B cell (primary cell): ENCODE measurements around the gene VASN. TPM values are rescaled to one million over a fixed set of nuclear protein-coding genes. Genes with fewer than 3 reads are reported as not detected.

Experiments
- ATAC-seq: fragments of 200-7000 bp; cut with Tn5 transposase; one replicate; pipeline ENCODE4 v1.10.0; 2021; ENCODE audit warnings: low read depth, mild to moderate bottlenecking, moderate number of reproducible peaks, moderate library complexity
- CTCF ChIA-PET: fragments of 350-600 bp; sonication (Branson Sonifier 250); formaldehyde crosslinking; loops from one replicate; lab custom pipeline; 2021; ENCODE audit warnings: antibody characterized with exemption, inconsistent platforms; lab: Charles Lee
- POLR2A ChIA-PET: fragments of 350-600 bp; sonication (Branson Sonifier 250); formaldehyde crosslinking; loops from one replicate; lab custom pipeline; 2021; ENCODE audit warnings: antibody characterized with exemption; lab: Charles Lee
- DNase-seq: peaks from one replicate; pipeline ENCODE4 v3.0.0; 2013
- H2AFZ ChIP-seq: 2 replicates; pipeline ENCODE4 v1.6.1; 2012; ENCODE audit warnings: mild to moderate bottlenecking, low read depth, low read length; ENCODE audit not compliant: insufficient read depth, poor library complexity, severe bottlenecking
- H3K27ac ChIP-seq, 2 donors: 1 replicate in 1 of 2; 2 replicates in 1 of 2; pipeline ENCODE4 v1.5.1; 2012 to 2013; ENCODE audit warnings: low read length in 2 of 2, mild to moderate bottlenecking in 2 of 2, moderate library complexity in 1 of 2
- H3K27me3 ChIP-seq, 4 experiments: fragments of 200-600 bp in 1 of 4; sonication (generic) in 1 of 4; replicated peaks in 1 of 4; 1 replicate in 2 of 4; 2 replicates in 2 of 4; pipeline versions ENCODE4 v1.6.1 to v1.7.0; 2013 to 2016; ENCODE audit warnings: low read length in 3 of 4, mild to moderate bottlenecking in 2 of 4, mixed read lengths in 1 of 4, moderate library complexity in 1 of 4; ENCODE audit not compliant: insufficient read depth in 4 of 4, control insufficient read depth in 3 of 4; ENCODE audit errors: control extremely low read depth in 1 of 4
- H3K36me3 ChIP-seq, 2 experiments: replicated peaks in 1 of 2; 1 replicate in 1 of 2; 2 replicates in 1 of 2; pipeline versions ENCODE4 v1.6.1 to v1.7.1; 2013; ENCODE audit warnings: low read length in 1 of 2; ENCODE audit not compliant: insufficient read depth in 2 of 2, control insufficient read depth in 1 of 2; ENCODE audit errors: control extremely low read depth in 1 of 2, extremely low read depth in 1 of 2
- H3K4me1 ChIP-seq, 2 donors: fragments of 200-600 bp in 1 of 2; sonication (generic) in 1 of 2; 1 replicate in 1 of 2; 2 replicates in 1 of 2; pipeline versions ENCODE4 v1.5.1 to v1.6.1; 2013 to 2017; ENCODE audit warnings: low read length in 2 of 2; ENCODE audit not compliant: control insufficient read depth in 2 of 2, insufficient read depth in 2 of 2
- H3K4me2 ChIP-seq: replicated peaks from 2 replicates; pipeline ENCODE3; 2012; ENCODE audit warnings: mild to moderate bottlenecking, low read depth, low read length; ENCODE audit not compliant: poor library complexity, severe bottlenecking
- H3K4me3 ChIP-seq, 5 experiments: fragments of 200-600 bp in 1 of 5; sonication (generic) in 1 of 5; 1 replicate in 3 of 5; 2 replicates in 2 of 5; pipeline versions ENCODE4 v1.5.1 to v1.7.0; 2011 to 2016; ENCODE audit warnings: low read length in 4 of 5, mild to moderate bottlenecking in 4 of 5, low read depth in 2 of 5, control low read depth in 1 of 5, moderate library complexity in 1 of 5; ENCODE audit not compliant: insufficient read depth in 1 of 5; ENCODE audit errors: control extremely low read depth in 1 of 5, extremely low read depth in 1 of 5
- H3K79me2 ChIP-seq: fragments of 200-600 bp; sonication (generic); one replicate; pipeline ENCODE4 v1.6.0; 2016; ENCODE audit warnings: low read length; ENCODE audit not compliant: control insufficient read depth, insufficient read depth
- H3K9ac ChIP-seq: fragments of 200-600 bp; sonication (generic); 2 replicates; pipeline ENCODE4 v1.6.1; 2017; ENCODE audit warnings: mild to moderate bottlenecking, low read length, moderate library complexity
- H3K9me3 ChIP-seq, 3 donors: one replicate each; pipeline versions ENCODE4 v1.6.1 to v1.7.1; 2013; ENCODE audit warnings: low read length in 2 of 3; ENCODE audit not compliant: control insufficient read depth in 2 of 3, insufficient read depth in 1 of 3; ENCODE audit errors: control extremely low read depth in 1 of 3
- H4K20me1 ChIP-seq: 2 replicates; pipeline ENCODE4 v1.6.0; 2012; ENCODE audit warnings: mild to moderate bottlenecking, low read length; ENCODE audit not compliant: insufficient read depth, control insufficient read depth, poor library complexity, severe bottlenecking
- H3K27ac Mint-ChIP-seq: one replicate; pipeline ENCODE4 v1.8.0; 2021; ENCODE audit warnings: mixed read lengths
- H3K27me3 Mint-ChIP-seq: one replicate; pipeline ENCODE4 v1.8.0; 2021; ENCODE audit warnings: mixed read lengths
- H3K4me1 Mint-ChIP-seq: one replicate; pipeline ENCODE4 v1.8.0; 2021; ENCODE audit warnings: mixed read lengths
- H3K4me3 Mint-ChIP-seq: one replicate; pipeline ENCODE4 v1.8.0; 2021; ENCODE audit warnings: mixed read lengths
- H3K9me3 Mint-ChIP-seq: one replicate; pipeline ENCODE4 v1.8.0; 2022; ENCODE audit warnings: mixed read lengths; ENCODE audit not compliant: insufficient read depth
- CTCF ChIP-seq: fragments of 200-600 bp; IDR thresholded peaks from one replicate; pipeline ENCODE4 v1.8.0; 2022; ENCODE audit warnings: antibody characterized with exemption, mild to moderate bottlenecking
- EZH2 ChIP-seq: IDR thresholded peaks from 2 replicates; pipeline ENCODE4 v1.6.1; 2012; ENCODE audit warnings: borderline replicate concordance, low read depth, mild to moderate bottlenecking, moderate library complexity, low read length; ENCODE audit not compliant: insufficient read depth, poor library complexity, severe bottlenecking
- WGBS: methylation state at CpG from one replicate; pipeline ENCODE4 v1.1.5; 2013; ENCODE audit warnings: missing lambda C conversion rate; ENCODE audit not compliant: insufficient coverage; 5-methylcytosine and 5-hydroxymethylcytosine counted together
- intact Hi-C: fragments of 100-400 bp; cut with micrococcal nuclease; formaldehyde crosslinking; loops from one replicate; pipeline ENCODE4 v1.10.0; 2022
- polyA plus RNA-seq: library from polyadenylated mRNA; depleted of rRNA; stranded (reverse); fragments of >200 nt; gene quantifications from 2 replicates; pipeline ENCODE4 v1.2.3, GENCODE V29; 2012
- total RNA-seq, 2 donors: library from RNA; stranded (reverse); fragments of 120-200 nt in 1 of 2; gene quantifications; 1 replicate in 1 of 2; 2 replicates in 1 of 2; pipeline versions ENCODE4 v1.2.3 to v1.2.4, GENCODE V29; 2013 to 2022

VASN gene
- total and polyA plus RNA-seq, 2 donors (not counting 1 experiment from before 2014, with no cell fraction given), result 0.57 to 0.76 TPM

GRCh38 chr16:4378161-4378666 lies 6.6 kb downstream of the VASN start:
- TF ChIP-seq EZH2 (no peak), CTCF (no peak)
- Histone ChIP-seq H3K9me3 (no peaks in the 10 kb centered on the region), H3K9ac (no peak overlapping the region), H3K4me2 (no peak overlapping the region), H3K4me3 (no peak overlapping the region), H4K20me1 (peaks cover 95% of the 10 kb centered on the region), H3K27me3 (no peaks in the 10 kb centered on the region), H3K79me2 (peaks cover 14% of the 10 kb centered on the region), H3K36me3 (peaks cover 0 to 25% of the 10 kb centered on the region in 2 experiments), H3K27ac (no peak overlapping the region), H2AFZ (no peak overlapping the region), H3K4me1 (peaks cover 6 to 7% of the 10 kb centered on the region in 2 donors)
- WGBS, result 97% methylated on average over 14 of the region's 15 CpGs
- Mint-ChIP-seq H3K4me3 (no peak overlapping the region), H3K9me3 (no peaks in the 10 kb centered on the region), H3K27me3 (no peaks in the 10 kb centered on the region), H3K27ac (no peak overlapping the region), H3K4me1 (peaks cover 12% of the 10 kb centered on the region)
- intact Hi-C loops, result no loop called here
- ATAC-seq, result no peak
- CTCF ChIA-PET, result interaction anchor here (0.8 to 1.4 kb wide), 3 partner anchors 17 to 25 kb away, joined by 3 to 6 read pairs (median 6); no protein-coding TSS in a partner anchor
- POLR2A ChIA-PET, result no interaction called here
- no peak for DNase-seq

GRCh38 chr16:4378999-4379690 lies 7.5 kb downstream of the VASN start:
- TF ChIP-seq CTCF (no peak), EZH2 (no peak)
- H3K4me2 ChIP-seq, result no peak overlapping the region
- DNase-seq (no peak), ATAC-seq (no peak)
- ChIA-PET CTCF (interaction anchor here (1.3 kb wide), 1 partner anchor 19 kb away, joined by 3 read pairs; no protein-coding TSS in a partner anchor), POLR2A (interaction anchor here (0.6 kb wide), 1 partner anchor 35 kb away, joined by 6 read pairs; no protein-coding TSS in a partner anchor)
- peaks cover 16% of the 10 kb centered on the region for H3K79me2 ChIP-seq
- no peak overlapping the region for H3K27ac Mint-ChIP-seq
- H3K4me1 Mint-ChIP-seq, result peaks cover 6% of the 10 kb centered on the region
- no peak overlapping the region for H3K4me3 Mint-ChIP-seq
- no peaks in the 10 kb centered on the region for H3K27me3 Mint-ChIP-seq
- intact Hi-C loops, result no loop called here
- H3K4me3 ChIP-seq, result no peak overlapping the region
- H3K9me3 Mint-ChIP-seq, result no peaks in the 10 kb centered on the region
- H3K9me3 ChIP-seq, result no peaks in the 10 kb centered on the region
- no peak overlapping the region for H2AFZ ChIP-seq
- no peaks in the 10 kb centered on the region for H3K27me3 ChIP-seq
- peaks cover 0 to 32% of the 10 kb centered on the region in 2 experiments for H3K36me3 ChIP-seq
- no peaks in the 10 kb centered on the region for H3K4me1 ChIP-seq
- H3K9ac ChIP-seq, result no peak overlapping the region
- H4K20me1 ChIP-seq, result peaks cover 95% of the 10 kb centered on the region
- no peak overlapping the region for H3K27ac ChIP-seq
- WGBS, result 96% methylated on average over 17 of the region's 21 CpGs
